A549 (cell line): ENCODE results near the gene SLC16A13. TPM values are rescaled to one million over a fixed set of nuclear protein-coding genes. Genes with fewer than 3 reads are reported as not detected.

Experiments
- BHLHE40 ChIP-seq: IDR thresholded peaks from 2 replicates; pipeline ENCODE4 v1.6.1; 2012; ENCODE audit warnings: low read depth, low read length, inconsistent platforms
- CEBPB ChIP-seq, 2 experiments: fragments of >200 bp in 1 of 2; sonication (Bioruptor Twin) in 1 of 2; formaldehyde crosslinking in 1 of 2; IDR thresholded peaks; 2 replicates each; pipeline ENCODE4 v1.6.1; 2012 to 2016
- CHD2 ChIP-seq: fragments of 150-350 bp; IDR thresholded peaks from 2 replicates; pipeline ENCODE4 v1.6.1; 2014; ENCODE audit warnings: low read length; ENCODE audit not compliant: partially characterized antibody
- EHF ChIP-seq: fragments of 250-450 bp; sonication (Bioruptor Pico); IDR thresholded peaks from 2 replicates; pipeline ENCODE4 v1.5.0; 2020; ENCODE audit warnings: mild to moderate bottlenecking
- EHMT2 ChIP-seq: fragments of 200-600 bp; sonication (generic); IDR thresholded peaks from 2 replicates; pipeline ENCODE4 v1.6.1; 2016; ENCODE audit warnings: antibody characterized with exemption, low read depth, mild to moderate bottlenecking, moderate library complexity
- ELK1 ChIP-seq: fragments of 150-350 bp; IDR thresholded peaks from 2 replicates; pipeline ENCODE4 v1.6.1; 2014; ENCODE audit warnings: low read depth, mild to moderate bottlenecking, low read length
- ESRRA ChIP-seq: fragments of 150-350 bp; IDR thresholded peaks from 2 replicates; pipeline ENCODE4 v1.6.1; 2014; ENCODE audit warnings: mild to moderate bottlenecking, low read length, borderline replicate concordance
- FOSL2 ChIP-seq, 2 experiments: fragments of 450-650 bp in 1 of 2; fragments of >200 bp in 1 of 2; sonication (Bioruptor Twin) in 1 of 2; formaldehyde crosslinking; IDR thresholded peaks; 2 replicates each; pipeline versions ENCODE4 v1.5.0 to v1.6.1; 2016 to 2020; ENCODE audit warnings: mild to moderate bottlenecking in 1 of 2, moderate library complexity in 1 of 2
- HDAC2 ChIP-seq: fragments of 200-600 bp; sonication (generic); IDR thresholded peaks from 2 replicates; pipeline ENCODE4 v1.6.1; 2016
- HEYL ChIP-seq: fragments of 250-450 bp; sonication (Bioruptor Pico); IDR thresholded peaks from 2 replicates; pipeline ENCODE4 v1.8.0; 2021; ENCODE audit warnings: mild to moderate bottlenecking, moderate library complexity
- HMGXB4 ChIP-seq: fragments of 250-450 bp; sonication (Bioruptor Pico); IDR thresholded peaks from 2 replicates; pipeline ENCODE4 v1.5.0; 2021; ENCODE audit warnings: mild to moderate bottlenecking, moderate library complexity, borderline replicate concordance
- HOXB5 ChIP-seq: fragments of 250-450 bp; sonication (Bioruptor Pico); IDR thresholded peaks from 2 replicates; pipeline ENCODE4 v1.5.0; 2020; ENCODE audit warnings: mild to moderate bottlenecking, moderate library complexity
- JUN ChIP-seq, 2 experiments: fragments of >200 bp; sonication (Bioruptor Twin); formaldehyde crosslinking; IDR thresholded peaks; 2 replicates in 1 of 2; 3 replicates in 1 of 2; pipeline ENCODE4 v1.6.1; 2016 to 2017
- JUNB ChIP-seq: fragments of >200 bp; sonication (Bioruptor Twin); formaldehyde crosslinking; IDR thresholded peaks from 2 replicates; pipeline ENCODE4 v1.6.1; 2016
- KDM1A ChIP-seq: fragments of 200-600 bp; sonication (generic); IDR thresholded peaks from 2 replicates; pipeline ENCODE4 v1.6.1; 2016; ENCODE audit warnings: low read depth, mild to moderate bottlenecking
- MAFK ChIP-seq: fragments of 450-650 bp; IDR thresholded peaks from 2 replicates; pipeline ENCODE4 v1.6.1; 2014; ENCODE audit not compliant: partially characterized antibody
- MAX ChIP-seq: IDR thresholded peaks from 2 replicates; pipeline ENCODE4 v1.6.1; 2012
- NPAS2 ChIP-seq: fragments of 250-450 bp; sonication (Bioruptor Pico); IDR thresholded peaks from 2 replicates; pipeline ENCODE4 v1.8.0; 2022; ENCODE audit warnings: mild to moderate bottlenecking, moderate library complexity, borderline replicate concordance
- NR3C1 ChIP-seq: fragments of >200 bp; sonication (Bioruptor Twin); formaldehyde crosslinking; IDR thresholded peaks from 3 replicates; pipeline ENCODE4 v1.6.1; 2017
- PBX3 ChIP-seq: IDR thresholded peaks from 2 replicates; pipeline ENCODE4 v1.6.1; 2012
- PHF8 ChIP-seq: fragments of 200-600 bp; sonication (generic); IDR thresholded peaks from 2 replicates; pipeline ENCODE4 v1.6.1; 2016; ENCODE audit warnings: low read depth, mild to moderate bottlenecking, antibody characterized with exemption, moderate library complexity, borderline replicate concordance
- POLR2A ChIP-seq: IDR thresholded peaks from 2 replicates; pipeline ENCODE4 v1.6.1; 2012; ENCODE audit warnings: mild to moderate bottlenecking, low read length
- POLR2AphosphoS2 ChIP-seq: conservative IDR thresholded peaks from 2 replicates; pipeline ENCODE4 v1.6.1; 2012; ENCODE audit warnings: low read length, improper control_type of control experiment, inconsistent platforms
- RAD21 ChIP-seq, 2 experiments: fragments of >200 bp in 1 of 2; sonication (Bioruptor Twin) in 1 of 2; formaldehyde crosslinking in 1 of 2; IDR thresholded peaks in 1 of 2; conservative IDR thresholded peaks in 1 of 2; 2 replicates in 1 of 2; 3 replicates in 1 of 2; pipeline ENCODE4 v1.6.1; 2012 to 2018; ENCODE audit warnings: inconsistent platforms in 1 of 2
- RARB ChIP-seq: fragments of 250-450 bp; sonication (Bioruptor Pico); IDR thresholded peaks from 2 replicates; pipeline ENCODE4 v1.8.0; 2021; ENCODE audit warnings: mild to moderate bottlenecking, moderate library complexity
- RCOR1 ChIP-seq: fragments of 150-350 bp; IDR thresholded peaks from 2 replicates; pipeline ENCODE4 v1.6.1; 2014; ENCODE audit warnings: antibody characterized with exemption, low read length, low read depth
- REST ChIP-seq: fragments of 200-600 bp; sonication (generic); IDR thresholded peaks from 2 replicates; pipeline ENCODE4 v1.6.1; 2016; ENCODE audit warnings: antibody characterized with exemption, mild to moderate bottlenecking, moderate library complexity
- SMC3 ChIP-seq: fragments of >200 bp; sonication (Bioruptor Twin); formaldehyde crosslinking; IDR thresholded peaks from 3 replicates; pipeline ENCODE4 v1.6.1; 2018; ENCODE audit warnings: inconsistent platforms
- TFCP2L1 ChIP-seq: fragments of 250-450 bp; sonication (Bioruptor Pico); IDR thresholded peaks from 2 replicates; pipeline ENCODE4 v1.5.0; 2021; ENCODE audit warnings: mild to moderate bottlenecking
- USF2 ChIP-seq: fragments of 450-650 bp; IDR thresholded peaks from 2 replicates; pipeline ENCODE4 v1.6.1; 2014; ENCODE audit warnings: antibody characterized with exemption
- ZC3H11A ChIP-seq: fragments of 450-650 bp; IDR thresholded peaks from 2 replicates; pipeline ENCODE4 v1.6.1; 2014; ENCODE audit warnings: antibody characterized with exemption, mild to moderate bottlenecking
- ZFP36 ChIP-seq: fragments of 450-650 bp; IDR thresholded peaks from 2 replicates; pipeline ENCODE4 v1.6.1; 2014; ENCODE audit warnings: borderline replicate concordance; ENCODE audit not compliant: partially characterized antibody
- ZNF302 ChIP-seq: fragments of 250-450 bp; sonication (Bioruptor Pico); IDR thresholded peaks from 2 replicates; pipeline ENCODE4 v1.9.0; 2021; ENCODE audit warnings: inconsistent platforms, mild to moderate bottlenecking, moderate library complexity
- ZSCAN20 ChIP-seq: fragments of 250-450 bp; sonication (Bioruptor Pico); IDR thresholded peaks from 2 replicates; pipeline ENCODE4 v1.8.0; 2022; ENCODE audit warnings: mild to moderate bottlenecking, moderate library complexity
- polyA plus RNA-seq, 4 experiments: library from polyadenylated mRNA; depleted of rRNA in 3 of 4; stranded (reverse); fragments of >200 nt; fragmentation: RNase III in 1 of 4; extraction: RNeasy Plus Mini Kit Qiagen cat#74134 plus additional on column Dnase treatment in 1 of 4; gene quantifications; 2 replicates in 3 of 4; 3 replicates in 1 of 4; pipeline ENCODE4 v1.2.3, GENCODE V29; 2011 to 2017

Gene SLC16A13
- polyA plus RNA-seq, 2 of the 4 experiments (the other 2 are of a cell fraction), result 8.0 to 10.9 TPM

- TF ChIP-seq KDM1A (0 out of 2 replicates have a peak, but pooled peaks have one; percentile 14), ELK1 (no peak), FOSL2 (IDR thresholded peaks at IDR 0.05) (no peak), FOSL2 (CRISPR knock-in tag; IDR thresholded peaks at IDR 0.05) (peak; percentile 68), JUNB (no peak), PHF8 (peak; percentile 52; the same call in 1 of the 2 replicates), HEYL (no peak), HMGXB4 (CRISPR knock-in tag) (no peak), JUN (IDR thresholded peaks at IDR 0.05) (peak; percentile 88 to 97), RARB (CRISPR knock-in tag) (peak; percentile 59; the same call in 1 of the 2 replicates), HOXB5 (CRISPR knock-in tag) (no peak), MAFK (no peak), CHD2 (no peak), EHF (CRISPR knock-in tag) (no peak), PBX3 (peak; percentile 77), NR3C1 (no peak), SMC3 (peak; percentile 63), HDAC2 (no peak), ZC3H11A (no peak), EHMT2 (no peak), MAX (peak; percentile 91), ZFP36 (no peak), RAD21 (conservative IDR thresholded peaks at IDR 0.05 in 1 of 2, IDR thresholded peaks at IDR 0.05 in 1 of 2) (peak in 1 of 2 experiments; percentile 61; a peak in 3 of 5 replicates), ESRRA (no peak), NPAS2 (CRISPR knock-in tag) (no peak), RCOR1 (no peak), CEBPB (IDR thresholded peaks at IDR 0.05) (no peak), POLR2AphosphoS2 (no peak), BHLHE40 (no peak), USF2 (no peak), ZNF302 (CRISPR knock-in tag) (no peak), ZSCAN20 (CRISPR knock-in tag) (no peak), REST (0 out of 2 replicates have a peak, but pooled peaks have one; percentile 23), POLR2A (peak; percentile 89), TFCP2L1 (CRISPR knock-in tag) (peak; percentile 9)
Measured at GRCh38 chr17:7014261-7014994, 21.4 kb upstream of the SLC16A13 start (continued).
